ENCODE measurements around the gene GZMM.

GZMM gene

GRCh38 chr19:543910-544608 lies at the start of gene GZMM:
GZMM (plus strand) TSS chr19:544053; CDS start chr19:544072, 19 bp downstream.
- DNase-seq (ENCODE audit: low read depth, low spot score) = no peak
- H3K27me3 ChIP-seq (ENCODE audit: control insufficient read depth, insufficient read depth, low read length) = no peaks in the 10 kb centered on the region
- no peak within 1 kb of the TSS for H3K4me3 ChIP-seq (ENCODE audit: low read length)
- peaks cover 1% of the 10 kb centered on the region; the same call in 1 of the 2 replicates for H3K4me1 ChIP-seq (ENCODE audit: control insufficient read depth, insufficient read depth, low read length)
- WGBS (ENCODE audit: insufficient coverage, insufficient read length) = no CpG with 5 or more reads among the region's 31 CpGs
- no peak within 1 kb of the TSS for H3K27ac ChIP-seq (ENCODE audit: low read length)
- peaks cover 12% of the 10 kb centered on the region; the same call in 1 of the 2 replicates for H3K36me3 ChIP-seq (ENCODE audit: control insufficient read depth, insufficient read depth, low read length)
- no peaks in the 10 kb centered on the region for H3K9me3 ChIP-seq (ENCODE audit: control insufficient read depth, insufficient read depth, low read length)

DNA sequence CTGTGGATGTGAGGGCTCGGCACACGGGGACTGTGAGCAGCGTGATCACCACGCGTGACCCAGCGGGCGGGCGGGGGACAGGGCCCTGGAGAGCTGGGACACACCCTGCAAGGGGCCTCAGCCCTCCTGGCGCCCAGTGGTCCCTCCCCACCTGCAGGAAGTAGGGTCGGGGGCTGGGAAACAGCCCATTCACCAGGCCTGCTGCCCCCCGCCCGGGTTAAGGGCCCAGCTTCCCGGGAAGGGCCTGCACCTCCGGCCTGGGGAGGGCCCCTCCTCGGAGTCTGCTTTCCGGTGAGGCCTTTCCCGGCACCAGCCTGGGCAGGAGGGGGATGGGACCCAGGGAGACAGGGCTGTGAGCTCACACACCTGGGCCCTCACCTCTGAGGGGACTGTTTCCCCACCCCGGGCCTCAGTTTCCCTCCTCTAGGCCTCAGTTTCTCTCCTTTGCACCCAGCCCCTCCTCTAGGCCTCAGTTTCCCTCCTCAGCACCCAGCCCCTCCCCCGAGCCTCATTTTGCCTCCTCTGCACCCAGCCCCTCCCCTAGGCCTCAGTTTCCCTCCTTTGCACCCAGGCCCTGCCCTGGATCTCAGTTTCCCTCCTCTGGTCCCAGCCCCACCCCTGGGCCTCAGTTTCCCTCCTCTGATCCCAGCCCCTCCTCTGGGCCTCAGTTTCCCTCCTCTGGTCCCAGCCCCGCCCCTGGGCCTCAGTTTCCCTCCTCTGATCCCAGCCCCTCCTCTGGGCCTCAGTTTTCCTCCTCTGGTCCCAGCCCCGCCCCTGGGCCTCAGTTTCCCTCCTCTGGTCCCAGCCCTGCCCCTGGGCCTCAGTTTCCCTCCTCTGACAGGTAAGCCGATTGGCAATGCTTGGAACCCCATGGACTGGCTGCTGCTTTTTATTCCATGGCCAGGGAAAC lies 49.4 kb upstream of the GZMM start:
- peaks cover 10% of the 10 kb centered on the region; the same call in 1 of the 2 replicates for H3K27me3 ChIP-seq (ENCODE audit: control insufficient read depth, insufficient read depth, low read length)
- H3K27ac ChIP-seq (ENCODE audit: low read length) = no peak overlapping the region
- no peaks in the 10 kb centered on the region for H3K9me3 ChIP-seq (ENCODE audit: control insufficient read depth, insufficient read depth, low read length)
- DNase-seq (ENCODE audit: low read depth, low spot score) = no peak
- no peaks in the 10 kb centered on the region for H3K36me3 ChIP-seq (ENCODE audit: control insufficient read depth, insufficient read depth, low read length)
- H3K4me3 ChIP-seq (ENCODE audit: low read length) = no peak overlapping the region
- WGBS (ENCODE audit: insufficient coverage, insufficient read length) = no CpG with 5 or more reads among the region's 22 CpGs
- H3K4me1 ChIP-seq (ENCODE audit: control insufficient read depth, insufficient read depth, low read length) = peaks cover 6% of the 10 kb centered on the region

- no peak for DNase-seq (ENCODE audit: low read depth, low spot score)
- Histone ChIP-seq H3K27me3 (ENCODE audit: control insufficient read depth, insufficient read depth, low read length) (peaks cover 11% of the 10 kb centered on the region; the same call in 1 of the 2 replicates), H3K27ac (ENCODE audit: low read length) (no peak overlapping the region), H3K4me1 (ENCODE audit: control insufficient read depth, insufficient read depth, low read length) (peaks cover 6% of the 10 kb centered on the region), H3K9me3 (ENCODE audit: control insufficient read depth, insufficient read depth, low read length) (no peaks in the 10 kb centered on the region), H3K4me3 (ENCODE audit: low read length) (no peak overlapping the region), H3K36me3 (ENCODE audit: control insufficient read depth, insufficient read depth, low read length) (no peaks in the 10 kb centered on the region)
- WGBS (ENCODE audit: insufficient coverage, insufficient read length) = no CpG with 5 or more reads among the region's 10 CpGs
These were observed 48.8 kb upstream of the GZMM start for GRCh38 chr19:495081-495401.

DNA sequence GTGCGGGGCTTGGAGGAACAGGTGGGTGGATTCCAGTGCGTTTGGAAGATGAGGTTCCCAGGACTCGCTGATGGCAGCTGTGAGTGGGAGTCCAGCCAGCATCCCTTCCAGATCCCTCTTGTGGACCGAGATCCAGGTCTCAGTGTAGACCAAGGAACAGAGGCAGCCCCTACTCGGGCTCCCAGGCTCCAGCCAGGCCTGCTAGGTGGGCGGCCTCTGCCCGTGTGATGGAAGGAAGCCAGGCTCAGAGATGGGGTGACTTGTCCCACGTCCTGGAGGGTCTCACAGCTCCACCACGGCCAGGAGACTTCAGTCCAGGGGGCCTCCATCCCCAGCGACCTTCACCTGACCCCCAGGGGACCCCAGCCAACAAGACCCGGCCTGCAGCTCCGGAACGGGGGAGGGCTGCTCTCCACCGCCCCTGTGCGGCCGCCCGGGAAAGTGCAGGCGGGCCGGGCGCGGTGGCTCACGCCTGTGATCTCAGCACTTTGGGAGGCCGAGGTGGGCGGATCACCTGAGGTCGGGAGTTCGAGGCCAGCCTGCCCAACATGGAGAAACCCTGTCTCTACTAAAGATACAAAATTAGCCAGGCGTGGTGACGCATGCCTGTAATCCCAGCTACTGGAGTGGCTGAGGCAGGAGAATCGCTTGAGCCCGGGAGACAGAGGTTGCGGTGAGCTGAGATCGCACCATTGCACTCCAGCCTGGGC lies 48.3 kb upstream of the GZMM start:
- DNase-seq (ENCODE audit: low read depth, low spot score) = no peak
- no CpG with 5 or more reads among the region's 32 CpGs for WGBS (ENCODE audit: insufficient coverage, insufficient read length)
- H3K27ac ChIP-seq (ENCODE audit: low read length) = no peak overlapping the region
- peaks cover 11% of the 10 kb centered on the region; the same call in 1 of the 2 replicates for H3K27me3 ChIP-seq (ENCODE audit: control insufficient read depth, insufficient read depth, low read length)
- no peaks in the 10 kb centered on the region for H3K9me3 ChIP-seq (ENCODE audit: control insufficient read depth, insufficient read depth, low read length)
- no peaks in the 10 kb centered on the region for H3K36me3 ChIP-seq (ENCODE audit: control insufficient read depth, insufficient read depth, low read length)
- peaks cover 6% of the 10 kb centered on the region for H3K4me1 ChIP-seq (ENCODE audit: control insufficient read depth, insufficient read depth, low read length)
- H3K4me3 ChIP-seq (ENCODE audit: low read length) = no peak overlapping the region

GRCh38 chr19:496112-496665 lies 47.7 kb upstream of the GZMM start, which contains the start of gene MADCAM1:
MADCAM1 (plus strand) TSS chr19:496486; CDS start chr19:496500, 14 bp downstream.
- DNase-seq (ENCODE audit: low read depth, low spot score) = no peak
- H3K36me3 ChIP-seq (ENCODE audit: control insufficient read depth, insufficient read depth, low read length) = no peaks in the 10 kb centered on the region
- no peaks in the 10 kb centered on the region for H3K9me3 ChIP-seq (ENCODE audit: control insufficient read depth, insufficient read depth, low read length)
- peaks cover 6% of the 10 kb centered on the region for H3K4me1 ChIP-seq (ENCODE audit: control insufficient read depth, insufficient read depth, low read length)
- WGBS (ENCODE audit: insufficient coverage, insufficient read length) = no CpG with 5 or more reads among the region's 33 CpGs
- peaks cover 11% of the 10 kb centered on the region; the same call in 1 of the 2 replicates for H3K27me3 ChIP-seq (ENCODE audit: control insufficient read depth, insufficient read depth, low read length)
- H3K4me3 ChIP-seq (ENCODE audit: low read length) = peak within 1 kb of the TSS; percentile 54; the same call in 1 of the 2 replicates
- H3K27ac ChIP-seq (ENCODE audit: low read length) = no peak within 1 kb of the TSS

DNA sequence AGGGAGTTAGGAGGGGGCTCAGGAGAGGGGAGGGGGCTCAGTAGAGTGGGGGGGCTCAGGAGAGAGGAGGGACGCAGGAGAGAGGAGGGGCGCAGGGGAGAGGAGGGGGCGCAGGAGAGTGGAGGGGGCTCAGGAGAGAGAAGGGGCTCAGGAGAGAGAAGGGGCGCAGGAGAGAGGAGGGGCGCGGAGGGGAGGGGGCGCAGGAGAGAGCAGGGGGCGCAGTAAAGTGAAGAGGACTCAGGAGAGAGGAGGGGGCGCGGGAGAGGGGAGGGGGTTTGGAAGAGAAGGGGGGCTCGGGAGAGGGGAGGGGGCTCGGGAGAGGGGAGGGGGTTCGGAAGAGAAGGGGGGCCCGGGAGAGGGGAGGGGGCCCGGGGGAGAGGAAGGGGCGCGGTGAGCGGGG lies 46.9 kb upstream of the GZMM start:
- no peak for DNase-seq (ENCODE audit: low read depth, low spot score)
- no CpG with 5 or more reads among the region's 18 CpGs for WGBS (ENCODE audit: insufficient coverage, insufficient read length)
- Histone ChIP-seq H3K4me1 (ENCODE audit: control insufficient read depth, insufficient read depth, low read length) (peaks cover 4% of the 10 kb centered on the region; the same call in 1 of the 2 replicates), H3K4me3 (ENCODE audit: low read length) (peak overlapping the region; percentile 54; the same call in 1 of the 2 replicates), H3K27ac (ENCODE audit: low read length) (no peak overlapping the region), H3K9me3 (ENCODE audit: control insufficient read depth, insufficient read depth, low read length) (no peaks in the 10 kb centered on the region), H3K27me3 (ENCODE audit: control insufficient read depth, insufficient read depth, low read length) (peaks cover 11% of the 10 kb centered on the region; the same call in 1 of the 2 replicates), H3K36me3 (ENCODE audit: control insufficient read depth, insufficient read depth, low read length) (no peaks in the 10 kb centered on the region)

GRCh38 chr19:497491-497868 lies 46.4 kb upstream of the GZMM start:
- no peak for DNase-seq (ENCODE audit: low read depth, low spot score)
- no peak overlapping the region for H3K27ac ChIP-seq (ENCODE audit: low read length)
- H3K36me3 ChIP-seq (ENCODE audit: control insufficient read depth, insufficient read depth, low read length) = no peaks in the 10 kb centered on the region
- peaks cover 11% of the 10 kb centered on the region; the same call in 1 of the 2 replicates for H3K27me3 ChIP-seq (ENCODE audit: control insufficient read depth, insufficient read depth, low read length)
- H3K4me1 ChIP-seq (ENCODE audit: control insufficient read depth, insufficient read depth, low read length) = 0 out of 2 replicates have a peak, but pooled peaks cover 2% of the 10 kb centered on the region
- no CpG with 5 or more reads among the region's 36 CpGs for WGBS (ENCODE audit: insufficient coverage, insufficient read length)
- H3K4me3 ChIP-seq (ENCODE audit: low read length) = peak overlapping the region; percentile 54; the same call in 1 of the 2 replicates
- H3K9me3 ChIP-seq (ENCODE audit: control insufficient read depth, insufficient read depth, low read length) = no peaks in the 10 kb centered on the region

DNA sequence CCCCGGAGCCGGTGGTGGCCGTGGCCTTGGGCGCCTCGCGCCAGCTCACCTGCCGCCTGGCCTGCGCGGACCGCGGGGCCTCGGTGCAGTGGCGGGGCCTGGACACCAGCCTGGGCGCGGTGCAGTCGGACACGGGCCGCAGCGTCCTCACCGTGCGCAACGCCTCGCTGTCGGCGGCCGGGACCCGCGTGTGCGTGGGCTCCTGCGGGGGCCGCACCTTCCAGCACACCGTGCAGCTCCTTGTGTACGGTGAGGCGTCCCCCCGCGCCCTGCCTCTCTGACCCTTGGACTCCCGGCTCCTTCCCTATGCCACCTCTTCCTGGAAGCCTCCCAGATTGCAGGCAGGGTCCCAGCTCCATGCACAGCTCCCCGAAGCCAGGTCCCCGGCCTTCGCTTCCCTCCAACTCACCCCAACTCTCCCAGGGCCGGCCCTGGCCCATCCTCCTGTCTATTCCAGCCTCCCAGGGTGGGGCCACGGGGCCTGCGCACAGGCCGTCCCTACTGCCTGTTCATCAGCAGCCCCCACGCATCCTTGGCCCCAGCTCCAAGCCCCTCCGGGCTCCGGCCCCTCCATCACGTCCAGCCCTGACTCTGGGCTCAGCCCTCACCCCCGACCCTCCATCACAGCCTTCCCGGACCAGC lies 45.9 kb upstream of the GZMM start:
- WGBS (ENCODE audit: insufficient coverage, insufficient read length) = no CpG with 5 or more reads among the region's 50 CpGs
- Histone ChIP-seq H3K36me3 (ENCODE audit: control insufficient read depth, insufficient read depth, low read length) (no peaks in the 10 kb centered on the region), H3K27ac (ENCODE audit: low read length) (no peak overlapping the region), H3K27me3 (ENCODE audit: control insufficient read depth, insufficient read depth, low read length) (peaks cover 11% of the 10 kb centered on the region; the same call in 1 of the 2 replicates), H3K4me3 (ENCODE audit: low read length) (peak overlapping the region; percentile 54; the same call in 1 of the 2 replicates), H3K9me3 (ENCODE audit: control insufficient read depth, insufficient read depth, low read length) (no peaks in the 10 kb centered on the region), H3K4me1 (ENCODE audit: control insufficient read depth, insufficient read depth, low read length) (0 out of 2 replicates have a peak, but pooled peaks cover 2% of the 10 kb centered on the region)
- DNase-seq (ENCODE audit: low read depth, low spot score) = no peak

DNA sequence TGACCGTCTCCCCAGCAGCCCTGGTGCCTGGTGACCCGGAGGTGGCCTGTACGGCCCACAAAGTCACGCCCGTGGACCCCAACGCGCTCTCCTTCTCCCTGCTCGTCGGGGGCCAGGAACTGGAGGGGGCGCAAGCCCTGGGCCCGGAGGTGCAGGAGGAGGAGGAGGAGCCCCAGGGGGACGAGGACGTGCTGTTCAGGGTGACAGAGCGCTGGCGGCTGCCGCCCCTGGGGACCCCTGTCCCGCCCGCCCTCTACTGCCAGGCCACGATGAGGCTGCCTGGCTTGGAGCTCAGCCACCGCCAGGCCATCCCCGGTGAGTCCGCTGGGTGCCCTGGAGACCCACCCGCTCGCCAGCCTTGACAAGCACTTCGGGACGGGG lies 45.4 kb upstream of the GZMM start:
- H3K9me3 ChIP-seq (ENCODE audit: control insufficient read depth, insufficient read depth, low read length) = no peaks in the 10 kb centered on the region
- DNase-seq (ENCODE audit: low read depth, low spot score) = no peak
- peaks cover 11% of the 10 kb centered on the region; the same call in 1 of the 2 replicates for H3K27me3 ChIP-seq (ENCODE audit: control insufficient read depth, insufficient read depth, low read length)
- H3K36me3 ChIP-seq (ENCODE audit: control insufficient read depth, insufficient read depth, low read length) = no peaks in the 10 kb centered on the region
- no CpG with 5 or more reads among the region's 26 CpGs for WGBS (ENCODE audit: insufficient coverage, insufficient read length)
- H3K4me3 ChIP-seq (ENCODE audit: low read length) = peak overlapping the region; percentile 54; the same call in 1 of the 2 replicates
- H3K27ac ChIP-seq (ENCODE audit: low read length) = no peak overlapping the region
- 0 out of 2 replicates have a peak, but pooled peaks cover 2% of the 10 kb centered on the region for H3K4me1 ChIP-seq (ENCODE audit: control insufficient read depth, insufficient read depth, low read length)

All from iPS DF 6.9 (cell line).